Measurements from ENCODE around the gene CNTN5. TPM values are rescaled to one million over a fixed set of nuclear protein-coding genes. Genes with fewer than 3 reads are reported as not detected.
A peak's percentile ranks its signal among the peaks of the same experiment; 100 is the strongest.

Gene CNTN5
- polyA plus RNA-seq, 3 donors: 14.5 to 19.1 (median 18.4) TPM

GRCh38 chr11:100319691-100320090, 1298.9 kb downstream of the CNTN5 start:
- DNase-seq: no peak

DNA sequence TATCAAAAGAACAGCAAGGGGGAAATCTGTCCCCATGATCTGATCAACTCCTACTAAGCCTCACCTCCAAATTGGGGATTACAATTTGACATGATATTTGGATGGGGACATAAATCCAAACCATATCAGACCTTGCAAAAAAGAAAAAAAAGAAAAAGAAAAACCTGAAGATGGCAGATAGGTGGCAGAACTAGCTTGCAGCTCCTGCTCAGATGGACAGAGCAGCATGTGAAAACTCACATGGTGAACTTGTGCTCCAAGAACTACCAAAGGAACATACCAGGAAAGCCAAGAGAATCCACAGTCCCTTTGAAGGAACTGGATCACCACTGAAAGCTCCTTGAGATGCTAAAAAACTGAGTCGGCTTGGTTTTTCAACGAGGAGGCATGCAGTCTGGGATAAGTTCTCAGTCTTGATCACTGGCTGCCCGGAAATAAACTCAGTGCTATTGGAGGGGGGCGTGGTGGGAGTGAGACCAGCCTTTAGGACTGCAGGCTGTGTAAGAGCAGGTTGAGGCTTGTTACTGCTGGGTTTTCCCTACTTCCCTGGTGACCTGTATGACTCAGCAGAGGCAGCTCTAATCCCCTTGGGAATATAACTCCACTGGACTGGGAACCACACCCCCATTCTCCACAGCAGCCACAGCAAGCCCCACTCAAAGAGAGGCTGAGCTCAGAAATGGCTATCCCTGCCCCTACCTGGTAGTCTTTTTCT, 1308.0 kb downstream of the CNTN5 start:
- DNase-seq: no peak

GRCh38 chr11:100329352-100329751, 1308.6 kb downstream of the CNTN5 start:
- no peak for DNase-seq

GRCh38 chr11:100336873-100337272, 1316.1 kb downstream of the CNTN5 start:
- DNase-seq: no peak

GRCh38 chr11:100338144-100338840, 1317.5 kb downstream of the CNTN5 start:
- DNase-seq: no peak

DNA sequence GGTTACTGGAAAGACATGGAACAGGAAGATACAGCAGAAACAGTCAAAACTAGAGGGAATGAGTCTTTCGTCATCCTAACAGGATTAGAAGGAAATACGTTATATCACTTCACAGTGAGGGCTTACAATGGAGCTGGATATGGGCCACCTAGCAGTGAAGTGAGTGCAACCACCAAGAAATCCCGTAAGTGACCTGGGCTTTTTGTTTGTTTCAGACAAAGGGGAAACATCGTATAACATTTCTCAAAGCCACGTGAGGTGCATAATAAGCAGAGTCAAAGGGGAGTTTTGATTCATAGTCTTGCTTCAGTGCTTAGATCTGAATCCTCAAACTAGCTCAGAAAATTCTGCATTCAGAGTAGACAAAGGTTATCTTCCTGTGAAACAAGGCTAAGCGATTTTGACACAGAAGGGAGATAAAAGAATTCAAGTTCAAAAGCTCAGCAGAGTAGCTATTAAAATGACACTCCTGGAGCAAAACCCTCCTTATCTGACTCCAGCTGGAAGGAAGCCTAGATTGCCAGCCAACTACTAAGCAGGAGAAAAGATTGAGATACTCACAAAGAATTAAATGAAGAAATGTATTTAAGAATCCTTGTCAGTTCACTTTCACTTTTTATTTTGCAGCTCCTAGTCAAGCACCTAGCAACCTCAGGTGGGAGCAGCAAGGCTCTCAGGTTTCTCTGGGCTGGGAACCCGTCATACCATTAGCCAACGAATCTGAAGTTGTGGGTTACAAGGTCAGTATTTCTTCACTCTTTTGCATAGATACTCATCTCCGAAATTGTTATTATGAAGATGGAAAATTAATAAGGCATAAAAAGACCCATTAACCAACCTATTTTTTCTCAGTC, 1319.9 kb downstream of the CNTN5 start:
- peak; percentile 29 for DNase-seq

DNA sequence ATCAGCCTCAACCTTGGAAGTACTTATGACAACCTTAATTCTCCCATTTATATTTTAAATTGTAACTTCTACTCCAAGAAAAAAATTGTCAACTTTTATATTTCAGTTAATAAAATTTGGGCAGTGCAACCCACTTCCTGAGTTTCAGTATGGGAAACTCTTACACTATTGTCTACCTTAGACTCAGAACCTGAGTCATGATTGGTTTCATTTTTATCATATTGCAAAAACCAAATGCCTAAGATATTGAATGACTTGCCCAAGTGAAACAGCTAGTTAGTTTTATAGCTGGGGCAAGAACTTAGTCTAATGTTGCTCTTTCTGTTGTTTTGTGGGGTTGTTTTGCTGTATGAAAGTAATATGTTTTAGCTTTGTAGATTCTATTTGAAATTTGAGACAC, 1332.3 kb downstream of the CNTN5 start:
- no peak for DNase-seq

- no peak for DNase-seq
These were observed 1334.0 kb downstream of the CNTN5 start for GRCh38 chr11:100354736-100355135.

DNA sequence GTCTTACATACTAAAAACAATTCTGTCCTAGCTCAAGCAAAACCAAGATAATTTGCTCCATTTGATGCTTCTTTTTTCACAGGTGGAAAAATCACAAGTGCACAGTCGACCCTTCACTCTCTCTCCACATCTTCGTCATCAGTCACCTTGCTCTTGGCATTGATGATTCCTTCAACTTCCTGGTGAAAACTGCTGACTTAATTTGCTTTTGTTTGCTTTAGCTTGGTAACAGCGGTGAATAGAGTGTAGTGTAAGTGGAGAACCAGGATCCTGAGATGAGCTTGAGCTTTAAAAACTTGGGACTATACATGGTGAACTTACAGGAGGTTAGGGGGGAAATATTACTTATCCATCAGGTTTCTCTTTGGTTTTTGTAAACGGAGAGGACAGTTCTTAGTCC, 1335.3 kb downstream of the CNTN5 start:
- no peak for DNase-seq

GRCh38 chr11:100359281-100359680, 1338.5 kb downstream of the CNTN5 start:
- no peak for DNase-seq

DNA sequence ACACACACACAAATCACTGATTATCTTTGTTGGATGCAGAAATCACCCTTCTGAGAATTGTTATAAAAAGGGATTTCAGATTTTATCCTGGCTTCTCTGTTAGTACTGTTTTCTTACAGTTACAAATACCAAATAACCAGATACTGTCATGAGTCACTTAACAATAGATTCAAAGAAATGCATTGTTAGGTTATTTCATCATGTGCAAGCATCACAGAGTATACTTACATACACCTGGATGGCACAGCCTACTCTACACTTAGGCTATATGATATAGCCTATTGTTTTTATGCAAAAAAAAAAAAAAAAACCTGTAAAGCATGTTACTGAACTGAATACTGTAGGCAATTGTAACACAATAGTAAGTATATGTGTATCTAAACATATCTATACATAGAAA, 1347.1 kb downstream of the CNTN5 start:
- no peak for DNase-seq

GRCh38 chr11:100383357-100383865, 1362.7 kb downstream of the CNTN5 start:
- no peak for DNase-seq

- DNase-seq: peak; percentile 30
These were observed 1375.5 kb downstream of the CNTN5 start for GRCh38 chr11:100396266-100396665.

DNA sequence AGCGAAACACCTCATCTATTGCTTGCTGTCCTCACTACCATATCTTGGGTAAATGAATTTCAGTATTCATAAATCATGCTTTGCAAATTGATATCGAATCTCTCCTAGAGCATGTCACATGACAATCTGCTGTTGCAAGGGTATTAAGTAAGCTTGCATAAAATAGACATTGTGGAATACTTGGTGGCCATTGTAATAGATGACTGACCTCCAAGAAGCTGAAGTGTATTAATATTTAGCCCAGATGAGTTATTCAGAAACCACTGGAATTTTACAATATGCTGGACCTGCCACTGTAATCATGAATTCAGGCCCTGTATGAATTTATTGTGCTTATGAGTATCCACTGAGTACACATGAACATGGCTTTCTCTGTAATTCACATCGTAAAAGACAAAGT, 1376.7 kb downstream of the CNTN5 start:
- no peak for DNase-seq

GRCh38 chr11:100403816-100404215, 1383.1 kb downstream of the CNTN5 start:
- DNase-seq: no peak

DNA sequence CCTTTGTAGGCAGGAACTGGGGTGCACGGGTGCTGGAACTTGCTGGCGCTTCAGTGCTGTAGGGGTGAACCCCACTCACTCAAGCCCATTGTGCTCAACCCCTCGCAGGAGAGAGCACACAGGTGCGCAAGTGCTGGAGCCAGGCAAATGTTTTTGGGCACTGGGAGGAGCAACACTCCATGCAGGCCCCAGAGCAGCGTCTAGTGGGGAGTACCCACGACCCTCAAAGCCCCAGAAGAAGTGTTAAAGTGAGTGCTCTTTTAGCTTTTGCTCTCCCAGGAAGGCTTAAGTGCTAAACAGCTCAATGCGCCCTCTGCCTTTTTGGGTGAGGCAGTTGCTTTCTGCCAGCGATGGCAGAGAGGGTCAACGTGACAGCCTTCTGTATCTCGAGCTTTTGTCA, 1384.2 kb downstream of the CNTN5 start:
- no peak for DNase-seq
